ENCODE measurements around the gene COMMD9. TPM values are rescaled to one million over a fixed set of nuclear protein-coding genes. Genes with fewer than 3 reads are reported as not detected.

COMMD9 gene
- total and polyA plus RNA-seq, 2 of the 4 experiments (the other 2 are of a cell fraction): 50.7 to 58.3 TPM

GRCh38 chr11:36296884-36297543, 7.8 kb upstream of the COMMD9 start:
- Histone ChIP-seq H3K9me3 (ENCODE audit: control insufficient read depth, insufficient read depth, low read length) (no peaks in the 10 kb centered on the region), H4K8ac (ENCODE audit: low read depth in 2 of 2, low read length in 2 of 2) (no peak overlapping the region), H4K91ac (ENCODE audit: insufficient read depth, low read depth, low read length) (no peak overlapping the region), H2AFZ (replicated peaks; ENCODE audit: low read length, poor library complexity) (no peak overlapping the region), H3K27ac (ENCODE audit: insufficient read depth, low read length) (no peak overlapping the region), H3K23ac (ENCODE audit: low read depth, low read length) (no peak overlapping the region), H3K4me1 (ENCODE audit: control insufficient read depth, insufficient read depth, low read length) (0 out of 2 replicates have a peak, but pooled peaks cover 2% of the 10 kb centered on the region), H2BK15ac (ENCODE audit: low read depth, low read length) (no peak overlapping the region), H3K9ac (ENCODE audit: low read depth, low read length) (no peak overlapping the region), H2AK9ac (replicated peaks; ENCODE audit: low read depth, low read length, poor library complexity) (no peak overlapping the region), H4K5ac (ENCODE audit: low read depth, low read length) (no peak overlapping the region), H3K4ac (ENCODE audit: low read depth, low read length) (no peak overlapping the region), H3K9me1 (ENCODE audit: insufficient read depth, low read length) (no peaks in the 10 kb centered on the region), H3K18ac (ENCODE audit: low read depth, low read length) (no peak overlapping the region), H2BK120ac (ENCODE audit: low read depth, low read length) (no peak overlapping the region), H3K27me3 (ENCODE audit: control insufficient read depth, insufficient read depth, low read length) (peaks cover 3% of the 10 kb centered on the region; the same call in 1 of the 2 replicates), H4K20me1 (ENCODE audit: insufficient read depth, low read length) (no peaks in the 10 kb centered on the region), H3K4me2 (ENCODE audit: low read depth, low read length) (no peak overlapping the region), H3K79me1 (ENCODE audit: low read depth in 1 of 2, low read length in 2 of 2) (no peaks in the 10 kb centered on the region), H3K56ac (ENCODE audit: extremely low read depth, insufficient read depth, low read length) (no peak overlapping the region), H3K4me3 (ENCODE audit: insufficient read depth, low read depth, low read length) (no peak overlapping the region), H2BK5ac (ENCODE audit: low read depth, low read length, poor library complexity, severe bottlenecking) (no peak overlapping the region), H3K36me3 (ENCODE audit: control insufficient read depth, insufficient read depth, low read length) (no peaks in the 10 kb centered on the region), H3K14ac (replicated peaks; ENCODE audit: low read depth, low read length) (no peak overlapping the region), H2AK5ac (ENCODE audit: low read depth, low read length) (no peak overlapping the region), H2BK20ac (ENCODE audit: low read depth, low read length) (no peak overlapping the region)
- ATAC-seq (ENCODE audit: low read depth) (peak; percentile 53), DNase-seq (peak; percentile 61)
- TF ChIP-seq CEBPB (IDR thresholded peaks at IDR 0.05; ENCODE audit: low read depth, low read length): peak; percentile 93
- TF ChIP-seq CHD1 (IDR thresholded peaks at IDR 0.05; ENCODE audit: low read depth, low read length): no peak
- ChIA-PET POLR2A (ENCODE audit: unreplicated experiment) (no interaction called here), CTCF (interaction anchor here (1.3 to 1.6 kb wide), 2 partner anchors 182 to 196 kb away, joined by 4 to 5 read pairs; no protein-coding TSS in a partner anchor)
- intact Hi-C loops (cut with micrococcal nuclease) (loop anchor here (5.0 kb wide), 1 partner anchor 80 kb away; no protein-coding TSS in a partner anchor), dilution Hi-C loops (cut with HindIII; ENCODE audit: low sequenced_read_pairs, unreplicated experiment) (loop anchor here (10.0 kb wide), 1 partner anchor 188 kb away; no protein-coding TSS in a partner anchor), in situ Hi-C loops (cut with MboI; ENCODE audit: low sequenced_read_pairs) (no loop called here)
- no TSS peak for BruUV-seq (replicated peaks)
- WGBS, 2 experiments (ENCODE audit: extremely low coverage in 2 of 2, insufficient read length in 1 of 2): no CpG with 5 or more reads among the region's 8 CpGs
